Measurements from ENCODE around the gene BTAF1. TPM values are rescaled to one million over a fixed set of nuclear protein-coding genes. Genes with fewer than 3 reads are reported as not detected.

The BTAF1 gene
- total RNA-seq, 1 experiment from 2014 or later = 42.5 TPM

DNA sequence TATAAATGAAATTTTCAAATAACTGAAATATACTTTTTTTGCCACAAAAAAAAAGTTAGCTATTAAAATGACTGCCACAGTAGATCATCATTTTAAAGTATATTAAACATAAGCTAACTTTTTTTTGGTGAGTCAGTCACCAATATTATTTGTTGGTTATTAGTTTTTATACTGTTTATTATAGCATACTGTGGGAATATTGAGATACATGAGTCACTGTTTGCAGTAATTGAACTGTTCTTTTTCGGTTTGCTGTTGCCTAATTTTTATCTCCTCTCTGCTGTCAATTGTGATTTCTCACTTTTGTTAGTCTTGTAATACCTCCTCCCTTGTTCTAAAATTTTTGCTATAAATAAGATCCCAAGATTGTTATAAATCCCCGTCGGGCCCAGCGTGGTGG lies 45.7 kb downstream of the BTAF1 start:
- no peak overlapping the region for H2AFZ ChIP-seq (ENCODE audit: low read depth, low read length, poor library complexity, severe bottlenecking)
- no peak overlapping the region for H3K27ac ChIP-seq (ENCODE audit: low read depth, low read length)
- TF ChIP-seq CBX3 (IDR thresholded peaks at IDR 0.05; ENCODE audit: low read depth) = no peak
- TF ChIP-seq JUND (IDR thresholded peaks at IDR 0.05) = no peak
- TF ChIP-seq, protein P1, sequence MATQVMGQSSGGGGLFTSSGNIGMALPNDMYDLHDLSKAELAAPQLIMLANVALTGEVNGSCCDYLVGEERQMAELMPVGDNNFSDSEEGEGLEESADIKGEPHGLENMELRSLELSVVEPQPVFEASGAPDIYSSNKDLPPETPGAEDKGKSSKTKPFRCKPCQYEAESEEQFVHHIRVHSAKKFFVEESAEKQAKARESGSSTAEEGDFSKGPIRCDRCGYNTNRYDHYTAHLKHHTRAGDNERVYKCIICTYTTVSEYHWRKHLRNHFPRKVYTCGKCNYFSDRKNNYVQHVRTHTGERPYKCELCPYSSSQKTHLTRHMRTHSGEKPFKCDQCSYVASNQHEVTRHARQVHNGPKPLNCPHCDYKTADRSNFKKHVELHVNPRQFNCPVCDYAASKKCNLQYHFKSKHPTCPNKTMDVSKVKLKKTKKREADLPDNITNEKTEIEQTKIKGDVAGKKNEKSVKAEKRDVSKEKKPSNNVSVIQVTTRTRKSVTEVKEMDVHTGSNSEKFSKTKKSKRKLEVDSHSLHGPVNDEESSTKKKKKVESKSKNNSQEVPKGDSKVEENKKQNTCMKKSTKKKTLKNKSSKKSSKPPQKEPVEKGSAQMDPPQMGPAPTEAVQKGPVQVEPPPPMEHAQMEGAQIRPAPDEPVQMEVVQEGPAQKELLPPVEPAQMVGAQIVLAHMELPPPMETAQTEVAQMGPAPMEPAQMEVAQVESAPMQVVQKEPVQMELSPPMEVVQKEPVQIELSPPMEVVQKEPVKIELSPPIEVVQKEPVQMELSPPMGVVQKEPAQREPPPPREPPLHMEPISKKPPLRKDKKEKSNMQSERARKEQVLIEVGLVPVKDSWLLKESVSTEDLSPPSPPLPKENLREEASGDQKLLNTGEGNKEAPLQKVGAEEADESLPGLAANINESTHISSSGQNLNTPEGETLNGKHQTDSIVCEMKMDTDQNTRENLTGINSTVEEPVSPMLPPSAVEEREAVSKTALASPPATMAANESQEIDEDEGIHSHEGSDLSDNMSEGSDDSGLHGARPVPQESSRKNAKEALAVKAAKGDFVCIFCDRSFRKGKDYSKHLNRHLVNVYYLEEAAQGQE (IDR thresholded peaks at IDR 0.05; ENCODE audit: low read depth) = no peak
- TF ChIP-seq SP1 (IDR thresholded peaks at IDR 0.05; ENCODE audit: low read depth) = no peak
- no peak for TF ChIP-seq POLR2A (IDR thresholded peaks at IDR 0.05; ENCODE audit: borderline replicate concordance, extremely low read depth, insufficient read depth, insufficient read length)
- no peak for TF ChIP-seq RAD21 (IDR thresholded peaks at IDR 0.05; ENCODE audit: low read depth)
- no peak for TF ChIP-seq TCF7L2 (IDR thresholded peaks at IDR 0.05; ENCODE audit: borderline replicate concordance, extremely low read depth, insufficient read depth, insufficient read length)
- TF ChIP-seq SIN3A (IDR thresholded peaks at IDR 0.05; ENCODE audit: low read depth) = no peak
- TF ChIP-seq CEBPB (IDR thresholded peaks at IDR 0.05; ENCODE audit: low read depth) = no peak
- TF ChIP-seq, protein P2, sequence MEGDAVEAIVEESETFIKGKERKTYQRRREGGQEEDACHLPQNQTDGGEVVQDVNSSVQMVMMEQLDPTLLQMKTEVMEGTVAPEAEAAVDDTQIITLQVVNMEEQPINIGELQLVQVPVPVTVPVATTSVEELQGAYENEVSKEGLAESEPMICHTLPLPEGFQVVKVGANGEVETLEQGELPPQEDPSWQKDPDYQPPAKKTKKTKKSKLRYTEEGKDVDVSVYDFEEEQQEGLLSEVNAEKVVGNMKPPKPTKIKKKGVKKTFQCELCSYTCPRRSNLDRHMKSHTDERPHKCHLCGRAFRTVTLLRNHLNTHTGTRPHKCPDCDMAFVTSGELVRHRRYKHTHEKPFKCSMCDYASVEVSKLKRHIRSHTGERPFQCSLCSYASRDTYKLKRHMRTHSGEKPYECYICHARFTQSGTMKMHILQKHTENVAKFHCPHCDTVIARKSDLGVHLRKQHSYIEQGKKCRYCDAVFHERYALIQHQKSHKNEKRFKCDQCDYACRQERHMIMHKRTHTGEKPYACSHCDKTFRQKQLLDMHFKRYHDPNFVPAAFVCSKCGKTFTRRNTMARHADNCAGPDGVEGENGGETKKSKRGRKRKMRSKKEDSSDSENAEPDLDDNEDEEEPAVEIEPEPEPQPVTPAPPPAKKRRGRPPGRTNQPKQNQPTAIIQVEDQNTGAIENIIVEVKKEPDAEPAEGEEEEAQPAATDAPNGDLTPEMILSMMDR (IDR thresholded peaks at IDR 0.05 in 2 of 3, conservative IDR thresholded peaks at IDR 0.05 in 1 of 3; ENCODE audit: borderline replicate concordance in 1 of 3, insufficient read depth in 1 of 3, low read depth in 2 of 3, low read length in 2 of 3) = no peak
- H3K36me3 ChIP-seq (ENCODE audit: control insufficient read depth in 1 of 2, insufficient read depth in 2 of 2, low read length in 2 of 2) = peaks cover 0 to 19% of the 10 kb centered on the region in 2 experiments; a peak in 3 of 4 replicates
- H3K9me3 ChIP-seq (ENCODE audit: control insufficient read depth in 1 of 2, insufficient read depth in 1 of 2, low read depth in 1 of 2, low read length in 2 of 2) = no peaks in the 10 kb centered on the region
- H3K4me1 ChIP-seq (ENCODE audit: control insufficient read depth in 1 of 2, insufficient read depth in 2 of 2, low read length in 2 of 2) = no peaks in the 10 kb centered on the region
- DNase-seq (ENCODE audit: low read depth, low spot score) = no peak
- H3K9me2 ChIP-seq (ENCODE audit: insufficient read depth) = no peaks in the 10 kb centered on the region
- H4K20me1 ChIP-seq (ENCODE audit: insufficient read depth) = no peaks in the 10 kb centered on the region
- no peak for ATAC-seq
- no peak overlapping the region for H3K4me3 ChIP-seq (replicated peaks in 1 of 2; ENCODE audit: low read depth in 1 of 2, low read length in 2 of 2)
- H3K4me2 ChIP-seq (ENCODE audit: low read length) = no peak overlapping the region
- no peaks in the 10 kb centered on the region for H3K27me3 ChIP-seq (ENCODE audit: insufficient read depth, low read length)
- intact Hi-C loops (cut with micrococcal nuclease) = no loop called here
- ChIA-PET CTCF (no interaction called here), POLR2A (no interaction called here), RAD21 (ENCODE audit: low non-redundant PET in 1 of 2, low total read pairs in 2 of 2, uncharacterized antibody in 2 of 2, unreplicated experiment in 2 of 2) (no interaction called here)
- no TSS peak for BruUV-seq (replicated peaks)
- H3K79me2 ChIP-seq (ENCODE audit: insufficient read depth, low read length) = 0 out of 2 replicates have a peak, but pooled peaks cover 4% of the 10 kb centered on the region
- no peak overlapping the region for H3K9ac ChIP-seq (ENCODE audit: low read length)
